HG02938 (cell line): ENCODE results near the gene ACADVL.
"Not testable (repeated sequence)": the region's sequence is repeated elsewhere in the genome, so short reads cannot be mapped to it uniquely, and the experiment has no call there.

Experiments used
- ATAC-seq: cut with Tn5 transposase; IDR thresholded peaks from one replicate; pipeline ENCODE4 v1.9.1; 2021; ENCODE audit warnings: mild to moderate bottlenecking, moderate library complexity; ENCODE audit not compliant: unreplicated experiment

Gene ACADVL

DNA sequence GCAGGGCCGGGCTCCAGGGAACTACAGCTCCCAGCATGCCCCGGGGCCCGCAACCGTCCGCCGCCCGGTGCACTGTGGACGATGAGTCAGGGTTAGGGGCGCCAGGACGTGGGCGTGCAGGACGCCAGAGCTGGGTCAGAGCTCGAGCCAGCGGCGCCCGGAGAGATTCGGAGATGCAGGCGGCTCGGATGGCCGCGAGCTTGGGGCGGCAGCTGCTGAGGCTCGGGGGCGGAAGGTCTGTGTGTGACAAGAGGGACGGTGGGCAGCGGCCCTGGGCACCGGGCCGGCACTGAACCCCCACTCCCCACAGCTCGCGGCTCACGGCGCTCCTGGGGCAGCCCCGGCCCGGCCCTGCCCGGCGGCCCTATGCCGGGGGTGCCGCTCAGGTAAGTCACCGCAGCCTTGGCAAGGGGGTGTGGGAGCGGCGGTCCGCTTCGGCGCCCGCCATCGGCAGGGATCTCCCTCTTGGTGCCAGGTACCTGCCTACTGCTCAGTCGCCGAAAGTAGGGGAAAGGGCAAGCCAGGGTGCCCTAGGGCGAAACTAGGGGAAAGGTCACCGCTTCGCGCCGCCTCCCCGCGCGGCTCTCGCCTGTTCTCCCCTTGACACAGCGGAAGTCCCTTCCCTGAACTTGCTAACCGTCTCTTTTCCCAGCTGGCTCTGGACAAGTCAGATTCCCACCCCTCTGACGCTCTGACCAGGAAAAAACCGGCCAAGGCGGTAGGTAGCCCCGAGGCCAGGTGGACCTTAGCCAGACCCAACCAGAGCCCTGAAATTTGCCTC lies at the start of gene ACADVL, which contains the start of gene DLG4:
Gene ACADVL, plus strand, starts transcription at position 127 of the 781 bp plus-strand sequence. Its CDS starts 47 bp downstream, at position 174.
Gene DLG4, minus strand, starts transcription at position 25 of the 781 bp plus-strand sequence.
- peak; percentile 47 for ATAC-seq

- ATAC-seq, result not testable (repeated sequence)
These were observed 47.1 kb upstream of the ACADVL start for GRCh38 chr17:7172522-7173191.

GRCh38 chr17:7173687-7174602 lies 45.8 kb upstream of the ACADVL start:
- no peak for ATAC-seq

DNA sequence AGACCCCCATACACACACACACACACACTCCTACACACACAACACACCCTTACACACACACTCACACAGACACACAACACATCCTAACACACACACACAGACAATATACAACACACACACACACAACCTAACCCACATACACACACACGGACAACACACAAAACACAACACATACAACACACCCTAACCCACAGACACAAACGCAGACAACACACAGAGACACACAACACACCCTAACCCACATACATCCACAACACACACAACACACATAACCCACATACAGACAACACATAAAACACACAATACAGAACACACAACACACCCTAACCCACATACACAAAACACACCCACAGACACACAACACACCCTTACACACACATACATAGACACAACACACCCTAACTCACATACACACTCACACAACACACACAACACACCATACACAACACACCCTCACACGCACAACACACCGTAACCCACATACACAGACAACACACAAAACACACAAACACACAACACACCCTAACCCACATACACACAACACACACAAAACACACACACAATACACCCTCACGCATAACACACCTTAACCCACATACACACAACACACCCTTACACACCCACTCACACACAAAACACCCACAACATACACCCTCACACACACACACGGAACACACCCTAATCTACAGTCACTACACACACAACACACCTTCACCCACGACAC lies 45.0 kb upstream of the ACADVL start:
- no peak for ATAC-seq

DNA sequence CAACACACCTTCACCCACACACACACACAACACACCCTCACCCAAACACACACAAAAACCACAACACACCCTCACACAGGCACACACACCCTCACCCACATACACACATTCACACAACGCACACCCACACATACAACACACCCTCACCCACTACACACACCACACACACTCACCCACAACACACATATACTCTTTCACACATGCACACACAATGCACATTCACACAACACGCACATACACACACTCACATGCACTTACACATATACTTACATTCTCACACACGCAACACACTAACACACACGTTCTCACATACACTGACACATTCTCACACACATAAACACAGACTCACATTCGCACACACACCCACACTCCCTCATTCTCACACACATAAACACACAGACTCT lies 44.4 kb upstream of the ACADVL start:
- ATAC-seq, result no peak

GRCh38 chr17:7176107-7176840 lies 43.5 kb upstream of the ACADVL start:
- no peak for ATAC-seq

GRCh38 chr17:7176841-7177190 lies 42.9 kb upstream of the ACADVL start:
- ATAC-seq, result no peak

DNA sequence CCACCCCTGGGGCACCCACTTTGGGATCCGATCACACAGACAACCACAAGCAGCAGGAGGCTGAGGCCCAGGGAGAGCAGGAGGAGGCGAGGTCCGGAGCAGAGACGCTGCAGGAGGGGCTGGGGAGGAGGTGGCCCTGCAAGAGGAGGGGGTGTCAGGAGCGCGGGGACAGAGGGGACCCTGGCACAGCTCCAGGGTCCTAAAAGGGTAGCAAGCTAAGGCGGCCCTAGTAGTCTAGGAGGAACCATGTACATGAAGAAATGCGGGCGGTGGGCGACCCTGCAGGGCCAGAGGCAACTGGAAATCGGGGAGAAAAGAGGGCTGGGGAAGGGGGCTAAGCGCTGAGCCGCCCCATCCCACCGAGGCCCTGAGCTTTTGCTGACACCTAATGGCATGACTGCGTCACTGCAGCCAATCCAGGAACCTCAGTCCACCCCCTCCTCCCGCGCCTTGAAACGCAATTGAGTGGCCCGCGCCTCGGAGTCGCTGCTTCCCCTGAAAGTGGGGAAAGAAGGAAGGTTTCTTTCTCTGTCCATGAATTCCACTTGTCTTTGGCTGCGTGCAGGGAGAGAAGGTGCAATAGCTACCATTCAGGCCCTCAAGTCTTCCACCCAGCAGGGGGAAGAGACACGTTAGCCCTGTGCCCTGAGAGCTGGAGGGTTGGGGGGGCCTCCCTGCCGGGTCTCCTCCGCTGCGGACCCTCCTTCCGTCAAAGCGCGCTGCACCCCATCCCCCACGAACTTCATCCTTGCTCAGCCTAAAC lies 42.4 kb upstream of the ACADVL start:
- ATAC-seq, result no peak

DNA sequence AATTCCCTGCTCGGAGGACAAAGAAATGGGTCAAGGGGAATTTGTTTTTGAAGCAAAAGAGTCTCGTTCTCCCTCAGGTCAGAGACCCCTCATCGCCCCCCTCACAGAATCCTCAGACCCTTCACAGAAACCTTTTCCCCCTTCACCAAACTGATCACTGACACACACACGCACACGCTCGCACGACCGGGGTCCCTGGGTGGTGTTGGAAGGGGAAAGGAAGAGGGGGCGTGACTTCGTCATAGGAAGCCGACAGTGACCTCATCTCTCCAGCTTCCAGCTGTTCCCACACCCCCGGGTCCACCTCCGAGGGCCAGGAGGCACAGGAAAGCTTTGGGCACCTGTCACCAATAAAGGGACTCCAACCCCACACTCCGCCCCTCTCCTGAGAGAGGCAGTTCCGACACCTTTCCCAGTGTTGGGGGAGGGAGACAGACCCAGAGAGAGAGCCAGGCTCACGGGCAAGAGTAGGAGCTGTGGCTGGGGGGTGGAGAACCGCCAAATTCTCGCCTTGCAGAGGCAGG lies 41.7 kb upstream of the ACADVL start:
- no peak for ATAC-seq

- ATAC-seq, result no peak
These were observed 40.8 kb upstream of the ACADVL start for GRCh38 chr17:7178973-7179316.

GRCh38 chr17:7179317-7180254 lies 40.2 kb upstream of the ACADVL start, which contains the start of gene ASGR1:
TSS of gene ASGR1 (minus strand) at chr17:7179370. CDS start at chr17:7178563, 807 bp downstream.
- ATAC-seq, result no peak

DNA sequence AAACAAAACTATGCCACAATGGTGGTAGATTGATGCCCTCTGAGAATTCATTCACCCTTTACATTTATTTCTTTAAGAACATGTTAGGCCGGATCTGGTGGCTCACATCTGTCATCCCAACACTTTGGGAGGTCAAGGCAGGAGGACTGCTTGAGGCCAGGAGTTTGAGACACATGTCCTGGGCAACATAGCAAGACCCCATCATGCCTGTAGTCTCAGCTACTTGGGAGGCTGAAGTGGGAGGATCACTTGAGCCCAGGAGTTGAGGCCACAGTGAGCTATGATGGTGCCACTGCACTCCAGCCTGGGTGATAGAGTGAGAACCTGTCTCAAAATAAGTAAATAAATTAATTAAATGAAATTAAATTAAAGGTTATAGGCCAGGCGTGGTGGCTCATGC lies 37.6 kb upstream of the ACADVL start:
- ATAC-seq, result not testable (repeated sequence)

GRCh38 chr17:7183433-7184090 lies 36.2 kb upstream of the ACADVL start:
- ATAC-seq, result no peak

GRCh38 chr17:7184091-7184488 lies 35.6 kb upstream of the ACADVL start:
- no peak for ATAC-seq

DNA sequence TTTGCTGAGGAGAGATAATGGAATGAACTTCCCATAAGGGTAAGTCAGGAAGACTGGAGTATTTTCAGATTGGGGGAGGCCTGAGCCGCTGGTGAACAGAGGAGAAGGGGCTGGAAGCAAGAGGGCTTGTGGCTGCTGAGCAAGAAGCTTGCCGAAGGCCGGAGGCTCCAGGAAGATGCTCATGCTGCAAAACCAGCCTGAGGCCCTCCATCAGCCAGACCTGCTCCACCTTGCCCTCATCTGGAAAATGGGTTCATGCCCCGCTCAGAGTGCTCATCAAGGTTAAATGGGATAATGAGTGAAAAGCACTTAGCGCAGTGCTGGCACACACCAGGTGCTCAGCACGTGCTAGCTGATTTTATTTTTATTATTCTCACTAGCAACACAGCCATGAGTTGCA lies 35.1 kb upstream of the ACADVL start:
- no peak for ATAC-seq

- ATAC-seq, result no peak
These were observed 33.5 kb upstream of the ACADVL start for GRCh38 chr17:7186241-7186640.

- ATAC-seq, result no peak
These were observed 29.3 kb upstream of the ACADVL start for GRCh38 chr17:7190276-7190917.
